GM19397 (cell line): ENCODE data around the gene KCNMA1.
"Not testable (repeated sequence)": the region's sequence is repeated elsewhere in the genome, so short reads cannot be mapped to it uniquely, and the experiment has no call there.

Experiments used
- ATAC-seq: cut with Tn5 transposase; IDR thresholded peaks from one replicate; pipeline ENCODE4 v1.9.1; 2021; ENCODE audit warnings: mild to moderate bottlenecking, moderate library complexity; ENCODE audit not compliant: unreplicated experiment

KCNMA1 gene

GRCh38 chr10:77637532-77638320 is at the start of gene KCNMA1:
Gene KCNMA1, minus strand, starts transcription at chr10:77637808.
- no peak for ATAC-seq

- no peak for ATAC-seq
Measured at GRCh38 chr10:77686650-77687417, 49.2 kb upstream of the KCNMA1 start.

GRCh38 chr10:77686096-77686495 is 48.5 kb upstream of the KCNMA1 start:
- ATAC-seq, result no peak

GRCh38 chr10:77685432-77685831 is 47.8 kb upstream of the KCNMA1 start:
- ATAC-seq, result no peak

GRCh38 chr10:77683088-77683432 is 45.5 kb upstream of the KCNMA1 start:
- not testable (repeated sequence) for ATAC-seq

GRCh38 chr10:77682393-77683087 is 44.9 kb upstream of the KCNMA1 start:
- no peak for ATAC-seq

- ATAC-seq, result no peak
Measured at GRCh38 chr10:77681839-77682238, 44.2 kb upstream of the KCNMA1 start.

GRCh38 chr10:77680811-77681210 is 43.2 kb upstream of the KCNMA1 start:
- ATAC-seq, result no peak

GRCh38 chr10:77680065-77680464 is 42.5 kb upstream of the KCNMA1 start:
- no peak for ATAC-seq

GRCh38 chr10:77679217-77679616 is 41.6 kb upstream of the KCNMA1 start:
- ATAC-seq, result no peak

GRCh38 chr10:77678146-77678545 is 40.5 kb upstream of the KCNMA1 start:
- no peak for ATAC-seq

GRCh38 chr10:77675347-77675746 is 37.7 kb upstream of the KCNMA1 start:
- no peak for ATAC-seq

- no peak for ATAC-seq
Measured at GRCh38 chr10:77673515-77674140, 36.0 kb upstream of the KCNMA1 start.

- ATAC-seq, result no peak
Measured at GRCh38 chr10:77673101-77673500, 35.5 kb upstream of the KCNMA1 start.

- no peak for ATAC-seq
Measured at GRCh38 chr10:77671594-77672252, 34.1 kb upstream of the KCNMA1 start.

- ATAC-seq, result no peak
Measured at GRCh38 chr10:77670817-77671443, 33.3 kb upstream of the KCNMA1 start.

GRCh38 chr10:77669892-77670291 is 32.3 kb upstream of the KCNMA1 start:
- ATAC-seq, result no peak

- peak; percentile 75 for ATAC-seq
Measured at GRCh38 chr10:77667426-77668324, 30.1 kb upstream of the KCNMA1 start.

GRCh38 chr10:77666821-77667220 is 29.2 kb upstream of the KCNMA1 start:
- ATAC-seq, result no peak
